Measurements from ENCODE around the gene TDRD6.

TDRD6 gene

DNA sequence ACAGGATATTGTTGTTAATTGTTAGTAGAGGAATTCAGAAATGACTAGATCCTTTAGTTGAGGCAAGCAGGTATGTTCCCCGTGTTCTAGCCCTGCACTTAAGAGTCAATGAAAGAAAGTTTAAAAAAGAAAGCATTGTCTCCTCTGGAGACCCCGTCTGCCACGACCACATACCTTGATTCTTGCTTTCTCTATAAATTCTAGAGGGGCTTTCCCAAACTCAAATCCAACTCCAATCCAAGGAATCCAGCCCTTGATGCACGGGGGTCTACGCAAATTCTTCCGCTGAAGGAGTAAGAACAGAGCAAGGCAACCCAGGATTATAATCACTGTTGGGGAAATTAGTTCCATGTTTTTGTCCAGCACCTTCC is 35.5 kb upstream of the TDRD6 start:
- peak overlapping the region; percentile 73 for H3K4me2 ChIP-seq (ENCODE audit: low read length)
- H3K4me3 ChIP-seq (ENCODE audit: low read depth, low read length): peak overlapping the region; percentile 99
- no peaks in the 10 kb centered on the region for H3K27me3 ChIP-seq (ENCODE audit: control insufficient read depth, insufficient read depth, low read length)
- H3K79me2 ChIP-seq: no peaks in the 10 kb centered on the region
- H3K27ac ChIP-seq: peak overlapping the region; percentile 91
- peak overlapping the region; percentile 97 for H2AFZ ChIP-seq
- peaks cover 9% of the 10 kb centered on the region for H3K4me1 ChIP-seq
- TF ChIP-seq, protein P1, sequence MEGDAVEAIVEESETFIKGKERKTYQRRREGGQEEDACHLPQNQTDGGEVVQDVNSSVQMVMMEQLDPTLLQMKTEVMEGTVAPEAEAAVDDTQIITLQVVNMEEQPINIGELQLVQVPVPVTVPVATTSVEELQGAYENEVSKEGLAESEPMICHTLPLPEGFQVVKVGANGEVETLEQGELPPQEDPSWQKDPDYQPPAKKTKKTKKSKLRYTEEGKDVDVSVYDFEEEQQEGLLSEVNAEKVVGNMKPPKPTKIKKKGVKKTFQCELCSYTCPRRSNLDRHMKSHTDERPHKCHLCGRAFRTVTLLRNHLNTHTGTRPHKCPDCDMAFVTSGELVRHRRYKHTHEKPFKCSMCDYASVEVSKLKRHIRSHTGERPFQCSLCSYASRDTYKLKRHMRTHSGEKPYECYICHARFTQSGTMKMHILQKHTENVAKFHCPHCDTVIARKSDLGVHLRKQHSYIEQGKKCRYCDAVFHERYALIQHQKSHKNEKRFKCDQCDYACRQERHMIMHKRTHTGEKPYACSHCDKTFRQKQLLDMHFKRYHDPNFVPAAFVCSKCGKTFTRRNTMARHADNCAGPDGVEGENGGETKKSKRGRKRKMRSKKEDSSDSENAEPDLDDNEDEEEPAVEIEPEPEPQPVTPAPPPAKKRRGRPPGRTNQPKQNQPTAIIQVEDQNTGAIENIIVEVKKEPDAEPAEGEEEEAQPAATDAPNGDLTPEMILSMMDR (IDR thresholded peaks at IDR 0.05): no peak
- H3K9ac ChIP-seq: peak overlapping the region; percentile 24
- no peaks in the 10 kb centered on the region for H3K36me3 ChIP-seq (ENCODE audit: control insufficient read depth, insufficient read depth, low read length)
- H3K9me3 ChIP-seq (ENCODE audit: control insufficient read depth, low read length): no peaks in the 10 kb centered on the region

DNA sequence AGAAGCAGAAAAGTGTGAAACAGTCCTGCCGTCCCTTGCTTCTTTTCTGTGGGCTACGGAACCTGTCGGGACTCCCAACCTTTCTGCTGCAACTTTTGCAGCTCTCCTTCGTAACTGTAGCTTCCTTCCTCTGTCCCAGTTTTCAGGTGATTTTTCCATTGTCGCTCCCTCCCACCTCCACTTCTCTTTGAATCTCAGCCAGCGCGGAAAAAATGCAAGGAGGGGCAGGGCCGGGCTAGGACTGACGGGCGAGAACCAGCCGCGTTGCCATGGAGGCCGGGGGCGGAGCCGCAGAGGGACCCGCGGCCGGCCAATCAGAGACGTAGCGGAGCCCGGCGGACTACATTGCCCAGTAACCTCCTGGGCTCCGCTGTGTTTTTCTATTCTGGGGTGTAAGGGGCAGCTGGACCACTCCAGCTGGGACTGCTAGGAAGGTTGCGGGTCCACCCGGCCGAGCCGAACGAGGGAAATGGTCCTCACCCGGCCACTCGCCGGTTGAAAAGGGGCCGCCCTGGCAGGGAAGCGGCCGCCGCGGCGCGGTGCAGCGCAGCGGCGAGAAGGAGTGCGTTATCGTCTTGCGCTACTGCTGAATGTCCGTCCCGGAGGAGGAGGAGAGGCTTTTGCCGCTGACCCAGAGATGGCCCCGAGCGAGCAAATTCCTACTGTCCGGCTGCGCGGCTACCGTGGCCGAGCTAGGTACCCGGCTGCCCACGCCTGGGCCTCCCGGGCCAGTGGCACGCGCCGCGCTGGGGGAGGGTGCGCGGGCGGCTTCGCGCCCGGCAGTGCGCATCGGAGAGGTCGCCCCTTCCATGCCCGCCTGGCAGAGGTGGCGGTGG is 34.9 kb upstream of the TDRD6 start, which contains the start of the genes CYP39A1 and SLC25A27:
Gene CYP39A1, minus strand, starts transcription at position 216 of the 836 bp plus-strand sequence. CDS start 236 bp downstream, outside the sequence.
Gene SLC25A27, plus strand, starts transcription at position 373 of the 836 bp plus-strand sequence. Its CDS starts 218 bp downstream, at position 591.
- Histone ChIP-seq H2AFZ (peak within 1 kb of the TSS; percentile 97), H3K9me3 (ENCODE audit: control insufficient read depth, low read length) (no peaks in the 10 kb centered on the region), H3K27me3 (ENCODE audit: control insufficient read depth, insufficient read depth, low read length) (no peaks in the 10 kb centered on the region), H3K36me3 (ENCODE audit: control insufficient read depth, insufficient read depth, low read length) (no peaks in the 10 kb centered on the region), H3K27ac (peak within 1 kb of the TSS; percentile 91), H3K9ac (peak within 1 kb of the TSS; percentile 67), H3K4me1 (peaks cover 9% of the 10 kb centered on the region), H3K79me2 (no peaks in the 10 kb centered on the region), H3K4me3 (ENCODE audit: low read depth, low read length) (peak within 1 kb of the TSS; percentile 99), H3K4me2 (ENCODE audit: low read length) (peak within 1 kb of the TSS; percentile 73)
- TF ChIP-seq, protein P1 (IDR thresholded peaks at IDR 0.05): no peak

DNA sequence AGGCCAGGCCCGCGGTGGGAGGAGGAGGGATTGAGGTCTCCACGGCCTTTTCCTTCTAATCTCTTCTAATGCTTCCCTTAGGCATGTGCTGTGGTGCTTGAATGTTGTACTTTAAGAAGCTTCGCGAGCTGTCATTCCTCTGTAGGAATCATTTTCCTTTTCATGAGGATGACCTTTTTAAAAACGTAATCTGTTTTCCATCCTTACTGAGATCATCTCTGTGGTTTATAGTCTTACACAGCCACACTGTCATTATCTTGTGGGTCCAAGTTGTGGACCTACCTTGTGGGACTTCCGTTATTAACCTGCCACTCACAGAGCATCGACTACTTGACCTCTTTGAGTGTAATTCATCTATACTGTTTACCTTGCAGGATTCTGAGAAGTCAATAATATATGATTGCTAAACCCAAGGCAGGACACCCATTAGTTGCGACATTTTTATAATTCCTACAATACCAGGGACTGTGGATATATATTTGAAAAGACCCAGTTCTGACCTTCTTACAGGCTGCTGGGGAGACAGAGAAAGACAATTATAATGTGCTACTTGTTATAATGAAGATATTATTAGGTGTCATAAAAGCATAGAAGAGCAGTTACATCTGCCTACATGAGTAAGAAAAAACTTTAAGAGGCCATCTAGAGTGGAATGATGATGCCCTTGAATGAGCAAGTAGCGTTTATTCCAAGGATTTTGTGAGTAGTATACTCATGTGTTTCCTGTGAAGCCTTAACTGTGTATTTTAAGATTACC is 34.1 kb upstream of the TDRD6 start:
- Histone ChIP-seq H3K79me2 (no peaks in the 10 kb centered on the region), H3K4me2 (ENCODE audit: low read length) (peak overlapping the region; percentile 73), H3K9me3 (ENCODE audit: control insufficient read depth, low read length) (no peaks in the 10 kb centered on the region), H3K27ac (peak overlapping the region; percentile 91), H2AFZ (peak overlapping the region; percentile 97), H3K4me3 (ENCODE audit: low read depth, low read length) (peak overlapping the region; percentile 99), H3K4me1 (peaks cover 9% of the 10 kb centered on the region), H3K36me3 (ENCODE audit: control insufficient read depth, insufficient read depth, low read length) (no peaks in the 10 kb centered on the region), H3K27me3 (ENCODE audit: control insufficient read depth, insufficient read depth, low read length) (no peaks in the 10 kb centered on the region), H3K9ac (no peak overlapping the region)
- TF ChIP-seq, protein P1 (IDR thresholded peaks at IDR 0.05): no peak

DNA sequence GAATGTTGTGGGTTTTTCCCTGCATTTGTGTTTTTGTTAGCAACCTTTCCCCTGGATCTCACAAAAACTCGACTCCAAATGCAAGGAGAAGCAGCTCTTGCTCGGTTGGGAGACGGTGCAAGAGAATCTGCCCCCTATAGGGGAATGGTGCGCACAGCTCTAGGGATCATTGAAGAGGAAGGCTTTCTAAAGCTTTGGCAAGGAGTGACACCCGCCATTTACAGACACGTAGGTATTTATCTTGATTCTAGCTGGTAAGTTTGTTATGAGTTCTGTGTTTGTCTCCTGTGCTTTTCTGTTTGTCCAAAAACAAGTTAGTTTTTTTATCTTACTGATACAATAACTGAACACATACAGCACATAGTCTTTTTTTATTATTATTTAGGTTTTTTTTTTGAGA is 31.9 kb upstream of the TDRD6 start:
- no peaks in the 10 kb centered on the region for H3K36me3 ChIP-seq (ENCODE audit: control insufficient read depth, insufficient read depth, low read length)
- H3K27me3 ChIP-seq (ENCODE audit: control insufficient read depth, insufficient read depth, low read length): no peaks in the 10 kb centered on the region
- no peak overlapping the region for H2AFZ ChIP-seq
- no peaks in the 10 kb centered on the region for H3K79me2 ChIP-seq
- no peak overlapping the region for H3K4me2 ChIP-seq (ENCODE audit: low read length)
- peaks cover 9% of the 10 kb centered on the region for H3K4me1 ChIP-seq
- no peak overlapping the region for H3K27ac ChIP-seq
- TF ChIP-seq, protein P1 (IDR thresholded peaks at IDR 0.05): no peak
- H3K4me3 ChIP-seq (ENCODE audit: low read depth, low read length): no peak overlapping the region
- H3K9ac ChIP-seq: no peak overlapping the region
- no peaks in the 10 kb centered on the region for H3K9me3 ChIP-seq (ENCODE audit: control insufficient read depth, low read length)
